HG02798 (cell line): ENCODE measurements around the gene SNAP25.

Experiments
- ATAC-seq: cut with Tn5 transposase; IDR thresholded peaks from one replicate; pipeline ENCODE4 v1.9.1; 2021; ENCODE audit warnings: mild to moderate bottlenecking; ENCODE audit not compliant: unreplicated experiment, poor library complexity

SNAP25 gene

GRCh38 chr20:10213526-10213925 is 5.1 kb upstream of the SNAP25 start:
- no peak for ATAC-seq

DNA sequence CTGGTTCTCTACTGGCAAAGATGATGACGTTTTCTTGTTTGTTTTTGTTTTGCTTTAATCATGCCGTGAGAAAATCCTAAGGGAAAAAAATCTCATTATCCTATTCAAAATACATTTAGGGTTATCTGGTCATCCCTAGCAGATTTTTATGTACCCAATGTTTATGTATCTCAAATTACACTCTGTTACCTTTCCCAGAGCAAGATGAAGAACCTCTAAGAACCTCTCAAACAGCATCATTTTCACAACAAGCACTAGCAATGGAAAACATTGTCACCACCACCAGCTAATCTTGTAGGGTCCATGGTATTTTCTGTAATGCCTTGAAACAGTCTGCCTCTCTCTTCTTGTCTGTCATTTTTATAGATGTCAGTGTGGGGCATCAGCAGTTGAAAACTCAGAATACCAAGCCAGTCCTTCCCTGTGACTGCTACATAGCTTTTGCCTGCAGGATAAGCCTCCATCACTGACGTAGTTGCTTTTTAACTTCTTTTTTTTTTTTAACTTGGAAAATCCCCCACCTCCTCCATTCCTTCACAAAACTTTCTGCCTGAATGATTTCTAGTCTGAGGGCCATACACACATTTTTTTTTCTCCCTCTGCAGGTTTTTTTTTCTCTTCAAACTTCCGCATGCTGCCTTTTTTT is 2.4 kb upstream of the SNAP25 start:
- ATAC-seq = no peak

DNA sequence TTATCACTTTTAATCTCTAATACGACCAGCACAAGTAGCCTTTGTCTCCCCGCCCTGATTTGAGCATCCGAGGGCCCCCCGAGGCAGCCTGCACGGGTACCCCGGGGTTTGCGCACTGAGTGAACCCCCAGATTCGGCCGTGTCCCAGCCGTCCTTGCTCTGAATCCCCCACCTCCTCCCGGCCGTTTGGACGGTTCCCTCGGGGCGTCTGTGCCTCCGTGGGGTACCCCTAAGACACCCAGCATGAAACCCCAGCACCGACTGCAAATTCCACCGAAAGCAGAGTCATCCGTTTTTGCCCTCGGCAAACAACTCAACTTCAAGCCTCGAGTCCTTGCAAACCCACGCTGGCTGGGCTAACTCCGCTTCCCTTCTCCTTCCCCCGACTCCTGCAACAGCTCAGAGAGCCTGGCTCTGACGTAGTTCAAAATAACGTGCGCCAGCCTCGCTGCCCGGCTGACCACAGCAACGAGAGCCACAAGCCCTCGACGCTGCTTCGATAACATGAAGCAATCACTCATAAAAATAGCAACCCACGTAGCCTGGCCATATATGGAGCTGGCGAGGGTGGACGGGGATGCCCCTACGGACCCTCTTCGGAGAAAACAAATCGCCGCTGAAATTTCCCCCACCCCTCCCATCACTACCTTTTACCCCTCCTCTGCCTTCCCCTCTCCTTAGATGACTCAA is 764 bp upstream of the SNAP25 start:
- ATAC-seq = no peak

GRCh38 chr20:10219452-10219791 is 792 bp downstream of the SNAP25 start:
- peak; percentile 71 for ATAC-seq

- no peak for ATAC-seq
Observed at GRCh38 chr20:10219993-10220750, 1.5 kb downstream of the SNAP25 start.

GRCh38 chr20:10221021-10221420 is 2.4 kb downstream of the SNAP25 start:
- ATAC-seq = no peak

- ATAC-seq = no peak
Observed at GRCh38 chr20:10225439-10226060, 6.9 kb downstream of the SNAP25 start.

DNA sequence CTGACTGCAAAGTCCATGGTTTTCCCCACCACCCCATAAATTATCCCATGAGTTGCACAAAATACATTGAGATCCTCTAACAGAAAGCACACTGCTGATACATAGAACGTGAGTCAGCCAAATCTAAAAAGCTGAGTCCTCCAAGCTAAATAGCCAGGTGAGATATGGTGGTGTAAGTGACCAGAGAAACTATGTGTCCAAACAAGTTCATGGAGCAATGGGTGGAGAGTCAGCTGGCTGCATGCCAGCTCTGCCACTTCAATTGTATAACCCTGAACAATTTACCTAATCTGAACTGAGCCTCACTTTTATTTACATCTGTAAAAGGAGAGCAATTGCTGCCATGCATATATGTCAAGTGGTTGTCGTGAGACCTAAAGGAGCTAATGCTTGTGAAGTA is 9.7 kb downstream of the SNAP25 start:
- no peak for ATAC-seq

- ATAC-seq = no peak
Observed at GRCh38 chr20:10231290-10231689, 12.7 kb downstream of the SNAP25 start.

- ATAC-seq = no peak
Observed at GRCh38 chr20:10236540-10237533, 18.2 kb downstream of the SNAP25 start.

- ATAC-seq = no peak
Observed at GRCh38 chr20:10239954-10240353, 21.3 kb downstream of the SNAP25 start.

DNA sequence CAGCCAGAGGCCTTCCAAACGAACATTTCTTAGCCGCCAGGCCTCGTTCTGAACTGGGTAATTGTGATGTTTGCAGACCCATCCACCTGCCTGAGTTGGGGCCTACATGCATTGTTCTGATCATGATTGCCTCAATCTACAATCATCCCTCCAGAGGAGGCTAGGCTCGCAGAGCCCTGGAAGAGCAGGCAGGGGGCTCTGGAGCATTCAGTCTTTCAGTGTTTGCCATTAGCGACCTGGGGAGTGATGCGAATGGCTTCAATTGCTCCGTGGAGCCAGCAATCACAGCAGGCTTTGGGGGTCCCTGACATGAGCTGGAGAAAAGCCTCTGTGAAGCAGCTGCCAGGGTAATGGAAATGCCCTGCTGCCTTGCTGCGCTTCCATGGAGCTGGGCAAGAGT is 22.0 kb downstream of the SNAP25 start:
- ATAC-seq = no peak

DNA sequence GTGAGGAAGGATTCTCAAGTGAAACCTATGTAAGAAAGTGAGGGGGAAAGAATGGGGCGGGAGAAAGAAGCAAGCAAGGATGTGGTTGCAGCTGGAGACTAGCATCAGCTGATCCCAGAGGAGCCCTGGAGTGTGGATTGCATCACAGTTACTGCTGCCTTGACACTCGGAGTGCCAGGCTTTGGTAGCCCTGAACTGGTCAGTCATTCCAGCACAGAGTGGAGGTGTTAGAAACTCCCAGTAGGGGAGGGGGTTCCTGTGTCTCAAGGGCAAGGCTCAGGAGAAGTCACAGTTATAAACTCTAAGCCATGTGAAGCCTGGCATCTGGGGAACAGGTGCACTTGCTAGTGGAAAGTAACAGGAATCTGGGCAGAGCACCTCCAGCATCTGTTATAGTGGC is 23.5 kb downstream of the SNAP25 start:
- ATAC-seq = no peak

DNA sequence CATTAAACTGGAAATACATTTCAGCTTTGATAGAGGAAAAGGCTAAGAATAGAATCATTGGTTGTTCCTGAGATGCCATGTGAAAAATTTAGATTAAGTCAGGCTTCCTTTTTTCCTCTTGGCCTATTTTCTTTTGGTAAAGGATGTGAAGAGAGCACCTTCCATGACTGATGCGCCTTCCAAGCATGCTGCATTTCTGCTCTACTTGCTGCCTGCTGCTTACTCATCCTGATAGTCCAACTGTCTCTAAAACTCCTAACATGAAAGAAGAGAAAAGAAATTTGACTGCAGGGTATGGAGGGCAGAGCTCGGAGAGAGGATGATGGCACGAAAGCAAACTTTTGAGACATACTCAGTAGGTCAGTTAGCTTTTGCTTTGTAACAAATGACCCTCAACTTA is 28.8 kb downstream of the SNAP25 start:
- no peak for ATAC-seq

- ATAC-seq = no peak
Observed at GRCh38 chr20:10249048-10249770, 30.6 kb downstream of the SNAP25 start.

DNA sequence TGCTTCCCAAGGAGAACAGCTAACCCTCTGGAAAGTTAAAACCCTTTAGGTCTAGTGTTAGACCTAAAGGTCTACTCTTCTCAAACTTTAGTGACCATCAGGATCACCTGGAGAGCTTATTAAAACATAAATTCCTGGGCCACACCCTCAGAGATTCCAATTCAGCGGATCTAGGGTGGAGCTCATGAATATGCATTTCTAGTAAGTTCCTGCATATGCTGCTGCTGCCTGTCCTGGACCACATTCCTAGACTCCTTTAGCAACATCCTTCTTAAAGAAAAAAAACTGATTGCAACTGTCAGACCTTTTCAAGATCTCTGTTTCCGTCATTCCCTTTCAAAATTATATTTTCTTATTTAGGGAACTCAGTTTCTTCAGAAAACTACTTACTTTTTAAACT is 31.2 kb downstream of the SNAP25 start:
- no peak for ATAC-seq

DNA sequence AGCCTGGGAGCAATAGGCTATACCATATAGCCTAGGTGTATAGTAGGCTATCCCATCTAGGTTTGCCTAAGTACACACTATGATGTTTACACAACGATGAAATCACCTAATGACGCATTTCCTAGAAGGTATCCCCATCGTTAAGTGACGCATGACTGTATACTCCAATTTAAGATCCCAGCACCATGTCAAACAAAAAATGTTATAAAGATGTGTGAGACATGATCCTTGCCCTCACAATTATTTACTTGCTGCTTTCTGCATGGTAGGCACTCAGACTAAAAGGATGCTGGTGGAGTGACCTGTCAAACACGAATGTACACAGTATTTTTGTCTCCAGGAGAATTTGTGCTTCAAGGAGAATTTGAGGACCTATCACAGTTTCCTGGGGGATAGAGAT is 32.3 kb downstream of the SNAP25 start:
- ATAC-seq = no peak

DNA sequence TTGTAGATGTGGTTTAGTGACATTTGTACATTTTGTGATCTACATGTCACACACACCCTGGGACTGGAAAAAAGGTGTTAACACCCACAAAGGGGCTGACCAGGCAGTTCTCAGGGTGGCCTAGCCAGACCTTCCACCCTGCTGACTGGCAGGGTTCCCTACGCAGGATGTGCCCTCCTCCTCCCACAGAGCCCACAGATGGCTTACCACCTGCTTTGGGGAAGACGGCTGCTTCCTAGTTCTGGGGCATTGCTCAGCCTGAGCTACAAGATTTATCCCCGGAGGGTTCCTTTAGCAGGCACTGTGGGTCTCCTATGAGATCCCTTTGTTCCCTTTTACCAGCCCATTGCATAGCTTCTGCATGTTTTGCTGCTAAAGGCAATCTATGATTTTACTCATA is 35.1 kb downstream of the SNAP25 start:
- ATAC-seq = no peak

DNA sequence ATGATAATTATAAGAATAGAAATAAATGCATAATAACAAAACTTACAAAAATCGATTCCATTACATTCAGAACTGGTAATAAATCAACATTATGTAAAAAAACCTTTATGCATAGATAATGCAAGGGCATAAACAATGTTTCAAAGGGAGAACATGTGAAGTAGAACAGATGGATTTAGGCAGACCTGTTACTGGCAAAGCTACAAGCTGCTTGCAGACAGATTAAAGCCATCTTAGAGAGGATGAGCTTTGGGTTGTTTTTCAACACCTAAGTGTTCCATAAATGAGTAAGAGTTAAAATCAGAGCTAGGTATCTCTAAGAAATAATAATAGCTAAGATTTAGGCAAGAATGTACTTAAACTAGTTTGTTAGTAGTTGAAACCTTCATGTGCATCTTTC is 37.2 kb downstream of the SNAP25 start:
- no peak for ATAC-seq
